GM12878 (cell line): ENCODE measurements around the gene NFASC. TPM values are rescaled to one million over a fixed set of nuclear protein-coding genes. Genes with fewer than 3 reads are reported as not detected.

Experiments used
- ATAC-seq: fragments of 200-7000 bp; cut with Tn5 transposase; 3 replicates; pipeline ENCODE4 v1.9.1; 2020; ENCODE audit warnings: mild to moderate bottlenecking, moderate library complexity
- BruUV-seq: library from RNA; stranded (reverse); fragments of 400-500 nt; replicated peaks from 2 replicates; lab custom pipeline; 2021; lab: Mats Ljungman, UMichigan
- CTCF ChIA-PET: fragments of 300-600 bp; sonication (Branson Sonifier 250); formaldehyde crosslinking; extraction: SDS; loops from one replicate; lab custom pipeline; 2021; ENCODE audit warnings: inconsistent platforms; lab: Yijun Ruan, JAX
- POLR2A ChIA-PET: fragments of 350-600 bp; formaldehyde crosslinking; extraction: SDS; loops from one replicate; lab custom pipeline; 2021; ENCODE audit warnings: inconsistent platforms; lab: Charles Lee
- RAD21 ChIA-PET: fragments of 300-600 bp; sonication (Branson Sonifier 250); formaldehyde crosslinking; loops from one replicate; lab custom pipeline; 2023; ENCODE audit warnings: antibody characterized with exemption; ENCODE audit not compliant: unreplicated experiment; lab: Charles Lee
- SMC1A ChIA-PET: fragments of 300-600 bp; sonication (Branson Sonifier 250); formaldehyde crosslinking; loops from one replicate; lab custom pipeline; 2023; ENCODE audit not compliant: unreplicated experiment, uncharacterized antibody; lab: Charles Lee
- DNase-seq: peaks from one replicate; pipeline ENCODE4 v3.0.0-alpha.2; 2011; ENCODE audit warnings: low read depth, low spot score
- FAIRE-seq: peaks from 3 replicates; lab custom pipeline; 2011; peaks lifted over from hg19 to GRCh38; lab: Jason Lieb, UNC
- H2AFZ ChIP-seq: 2 replicates; pipeline ENCODE4 v1.6.0; 2011; ENCODE audit warnings: low read depth, low read length, control low read depth; ENCODE audit not compliant: control insufficient read depth
- H3K27ac ChIP-seq: 2 replicates; pipeline ENCODE4 v1.5.1; 2011; ENCODE audit warnings: control low read depth; ENCODE audit not compliant: control insufficient read depth, insufficient read depth
- H3K27me3 ChIP-seq, 2 experiments: replicated peaks in 1 of 2; 2 replicates each; pipeline versions ENCODE4 v1.6.0 to v1.6.1; 2011; ENCODE audit warnings: low read length in 1 of 2; ENCODE audit not compliant: control insufficient read depth in 2 of 2, insufficient read depth in 2 of 2
- H3K36me3 ChIP-seq, 2 experiments: 2 replicates each; pipeline ENCODE4 v1.5.1; 2011; ENCODE audit warnings: low read length in 1 of 2; ENCODE audit not compliant: control insufficient read depth in 2 of 2, insufficient read depth in 2 of 2
- H3K4me1 ChIP-seq: 2 replicates; pipeline ENCODE4 v1.6.1; 2011; ENCODE audit warnings: mild to moderate bottlenecking, low read length, moderate library complexity, mixed read lengths; ENCODE audit not compliant: control insufficient read depth, insufficient read depth
- H3K4me2 ChIP-seq: 2 replicates; pipeline ENCODE4 v1.6.0; 2011; ENCODE audit warnings: control low read depth; ENCODE audit not compliant: control insufficient read depth, insufficient read depth
- H3K4me3 ChIP-seq: fragments of 200-600 bp; sonication (generic); 2 replicates; pipeline ENCODE4 v1.5.1; 2016
- H3K79me2 ChIP-seq: 2 replicates; pipeline ENCODE4 v1.6.0; 2011; ENCODE audit warnings: low read length; ENCODE audit not compliant: control insufficient read depth, insufficient read depth
- H3K9ac ChIP-seq: 2 replicates; pipeline ENCODE4 v1.8.0; 2011; ENCODE audit warnings: low read length, control low read depth, mixed read lengths; ENCODE audit not compliant: control insufficient read depth, insufficient read depth
- H3K9me3 ChIP-seq: replicated peaks from 3 replicates; pipeline ENCODE4 v1.5.1; 2011; ENCODE audit warnings: mild to moderate bottlenecking, low read length; ENCODE audit not compliant: control insufficient read depth, insufficient read depth
- H4K20me1 ChIP-seq: 2 replicates; pipeline ENCODE4 v1.6.0; 2011; ENCODE audit not compliant: control insufficient read depth, insufficient read depth
- CEBPB ChIP-seq, 2 experiments: fragments of 150-350 bp in 1 of 2; IDR thresholded peaks; 2 replicates each; pipeline ENCODE4 v1.6.1; 2012 to 2014; ENCODE audit warnings: low read depth in 2 of 2, low read length in 2 of 2, borderline replicate concordance in 1 of 2, inconsistent platforms in 1 of 2
- FOXM1 ChIP-seq: IDR thresholded peaks from 2 replicates; pipeline ENCODE4 v1.6.1; 2012; ENCODE audit warnings: low read depth, mild to moderate bottlenecking, inconsistent platforms, low read length, moderate library complexity
- GABPA ChIP-seq: IDR thresholded peaks from 2 replicates; pipeline ENCODE4 v1.6.1; 2014; ENCODE audit warnings: antibody characterized with exemption, low read depth, mild to moderate bottlenecking, inconsistent platforms
- LARP7 ChIP-seq: fragments of 450-650 bp; IDR thresholded peaks from 2 replicates; pipeline ENCODE4 v1.6.1; 2017; ENCODE audit warnings: mild to moderate bottlenecking
- MTA3 ChIP-seq: IDR thresholded peaks from 2 replicates; pipeline ENCODE4 v1.6.1; 2012; ENCODE audit warnings: low read length, inconsistent platforms, borderline replicate concordance
- MYB ChIP-seq: fragments of 150-350 bp; IDR thresholded peaks from 2 replicates; pipeline ENCODE4 v1.6.1; 2014; ENCODE audit warnings: mild to moderate bottlenecking, low read depth, low read length, borderline replicate concordance
- NRF1 ChIP-seq: conservative IDR thresholded peaks from 2 replicates; pipeline ENCODE4 v1.6.1; 2011; ENCODE audit warnings: mild to moderate bottlenecking, low read depth, low read length, improper control_type of control experiment
- POLR2AphosphoS5 ChIP-seq: IDR thresholded peaks from 2 replicates; pipeline ENCODE4 v1.6.1; 2011; ENCODE audit warnings: mild to moderate bottlenecking, low read length, inconsistent platforms
- RCOR1 ChIP-seq: conservative IDR thresholded peaks from 2 replicates; pipeline ENCODE4 v1.6.1; 2012; ENCODE audit warnings: low read depth, low read length, improper control_type of control experiment
- SIN3A ChIP-seq: IDR thresholded peaks from 2 replicates; pipeline ENCODE4 v1.6.1; 2012; ENCODE audit warnings: low read depth, low read length, improper control_type of control experiment
- SREBF1 ChIP-seq: IDR thresholded peaks from 2 replicates; pipeline ENCODE4 v1.6.1; 2012; ENCODE audit warnings: mild to moderate bottlenecking, low read length
- ZBTB11 ChIP-seq: fragments of 450-650 bp; formaldehyde crosslinking; IDR thresholded peaks from 2 replicates; pipeline ENCODE4 v1.5.0; 2022; ENCODE audit warnings: mild to moderate bottlenecking, missing genetic modification characterization
- ZNF24 ChIP-seq: fragments of 450-650 bp; IDR thresholded peaks from 2 replicates; pipeline ENCODE4 v1.6.1; 2017; ENCODE audit warnings: antibody characterized with exemption, mild to moderate bottlenecking
- WGBS: methylation state at CpG from one replicate; pipeline ENCODE4 v1.1.6; 2016; ENCODE audit warnings: low lambda C conversion rate; ENCODE audit not compliant: insufficient replicate concordance, insufficient coverage; ENCODE audit errors: missing lambda C conversion rate; 5-methylcytosine and 5-hydroxymethylcytosine counted together
- in situ Hi-C: fragments of 300-500 bp; cut with MboI; formaldehyde crosslinking; loops from 9 replicates; pipeline ENCODE4 v1.14.3; 2018; ENCODE audit warnings: mixed read lengths
- intact Hi-C: fragments of 100-400 bp; cut with micrococcal nuclease; formaldehyde crosslinking; loops from one replicate; pipeline ENCODE4 v1.14.2; 2022; ENCODE audit not compliant: unreplicated experiment
- polyA plus RNA-seq, 11 experiments: library from polyadenylated mRNA; depleted of rRNA in 4 of 11; unstranded in 6 of 11; stranded (reverse) in 5 of 11; fragments of >200 nt; fragmentation: Nextera tagmentation in 4 of 11; fragmentation: Illumina TruSeq in 1 of 11; extraction: Ambion mirVana in 4 of 11; extraction: Trizol in 1 of 11; gene quantifications; 1 replicate in 1 of 11; 2 replicates in 10 of 11; pipeline versions ENCODE4 v1.2.1 to v1.2.3, GENCODE V29; 2011 to 2016; ENCODE audit warnings: inconsistent platforms in 2 of 11, missing spikeins in 2 of 11, low read depth in 1 of 11
- total RNA-seq, 4 experiments: library from RNA; depleted of rRNA in 3 of 4; stranded (reverse); fragments of >200 nt in 3 of 4; fragmentation: Illumina TruSeq in 1 of 4; extraction: Trizol in 1 of 4; gene quantifications; 2 replicates each; pipeline versions ENCODE4 v1.2.1 to v1.2.3, GENCODE V29; 2013 to 2021
- TF ChIP-seq, protein P1 (sequence below): IDR thresholded peaks from 2 replicates; pipeline ENCODE4 v1.6.1; 2012; ENCODE audit warnings: low read depth, low read length, improper control_type of control experiment
- TF ChIP-seq, protein P2 (sequence below): fragments of 150-350 bp; IDR thresholded peaks from 2 replicates; pipeline ENCODE4 v1.6.1; 2014; ENCODE audit warnings: mild to moderate bottlenecking, low read depth, low read length
- TF ChIP-seq, protein P3 (sequence below): fragments of 450-650 bp; conservative IDR thresholded peaks from 2 replicates; pipeline ENCODE4 v1.6.1; 2017; ENCODE audit warnings: mild to moderate bottlenecking, moderate library complexity

Gene NFASC
- total and polyA plus RNA-seq, 10 of the 15 experiments (the other 5 are each of a cell fraction or from before 2014, with no cell fraction given): 0.04 to 0.31 (median 0.12) TPM; not detected in 4

- ChIA-PET SMC1A (no interaction called here), POLR2A (no interaction called here), RAD21 (no interaction called here), CTCF (no interaction called here)
- BruUV-seq: no TSS peak
- Histone ChIP-seq H3K36me3 (no peaks in the 10 kb centered on the region), H2AFZ (no peak overlapping the region), H3K4me1 (no peaks in the 10 kb centered on the region), H3K27ac (no peak overlapping the region), H3K79me2 (no peaks in the 10 kb centered on the region), H3K9ac (no peak overlapping the region), H3K4me2 (no peak overlapping the region), H3K9me3 (no peaks in the 10 kb centered on the region), H3K27me3 (peaks cover 0 to 2% of the 10 kb centered on the region in 2 experiments; a peak in 3 of 4 replicates), H3K4me3 (no peak overlapping the region), H4K20me1 (no peaks in the 10 kb centered on the region)
- no peak for DNase-seq
- no peak for FAIRE-seq
- no peak for ATAC-seq
- WGBS: 0% methylated on average over 3 of the region's 3 CpGs
- in situ Hi-C loops: no loop called here
- intact Hi-C loops: no loop called here
- no peak for TF ChIP-seq SIN3A
- TF ChIP-seq ZNF24: no peak
- no peak for TF ChIP-seq GABPA
- TF ChIP-seq MYB: no peak
- no peak for TF ChIP-seq FOXM1
- TF ChIP-seq, protein P1, sequence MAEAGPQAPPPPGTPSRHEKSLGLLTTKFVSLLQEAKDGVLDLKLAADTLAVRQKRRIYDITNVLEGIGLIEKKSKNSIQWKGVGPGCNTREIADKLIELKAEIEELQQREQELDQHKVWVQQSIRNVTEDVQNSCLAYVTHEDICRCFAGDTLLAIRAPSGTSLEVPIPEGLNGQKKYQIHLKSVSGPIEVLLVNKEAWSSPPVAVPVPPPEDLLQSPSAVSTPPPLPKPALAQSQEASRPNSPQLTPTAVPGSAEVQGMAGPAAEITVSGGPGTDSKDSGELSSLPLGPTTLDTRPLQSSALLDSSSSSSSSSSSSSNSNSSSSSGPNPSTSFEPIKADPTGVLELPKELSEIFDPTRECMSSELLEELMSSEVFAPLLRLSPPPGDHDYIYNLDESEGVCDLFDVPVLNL: no peak
- no peak for TF ChIP-seq ZBTB11 (CRISPR knock-in tag)
- TF ChIP-seq, protein P2, sequence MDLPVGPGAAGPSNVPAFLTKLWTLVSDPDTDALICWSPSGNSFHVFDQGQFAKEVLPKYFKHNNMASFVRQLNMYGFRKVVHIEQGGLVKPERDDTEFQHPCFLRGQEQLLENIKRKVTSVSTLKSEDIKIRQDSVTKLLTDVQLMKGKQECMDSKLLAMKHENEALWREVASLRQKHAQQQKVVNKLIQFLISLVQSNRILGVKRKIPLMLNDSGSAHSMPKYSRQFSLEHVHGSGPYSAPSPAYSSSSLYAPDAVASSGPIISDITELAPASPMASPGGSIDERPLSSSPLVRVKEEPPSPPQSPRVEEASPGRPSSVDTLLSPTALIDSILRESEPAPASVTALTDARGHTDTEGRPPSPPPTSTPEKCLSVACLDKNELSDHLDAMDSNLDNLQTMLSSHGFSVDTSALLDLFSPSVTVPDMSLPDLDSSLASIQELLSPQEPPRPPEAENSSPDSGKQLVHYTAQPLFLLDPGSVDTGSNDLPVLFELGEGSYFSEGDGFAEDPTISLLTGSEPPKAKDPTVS: no peak
- no peak for TF ChIP-seq NRF1
- TF ChIP-seq CEBPB (IDR thresholded peaks at IDR 0.05; ENCODE audit: borderline replicate concordance in 1 of 2, low read depth in 2 of 2, low read length in 2 of 2): no peak
- no peak for TF ChIP-seq MTA3
- TF ChIP-seq, protein P3, sequence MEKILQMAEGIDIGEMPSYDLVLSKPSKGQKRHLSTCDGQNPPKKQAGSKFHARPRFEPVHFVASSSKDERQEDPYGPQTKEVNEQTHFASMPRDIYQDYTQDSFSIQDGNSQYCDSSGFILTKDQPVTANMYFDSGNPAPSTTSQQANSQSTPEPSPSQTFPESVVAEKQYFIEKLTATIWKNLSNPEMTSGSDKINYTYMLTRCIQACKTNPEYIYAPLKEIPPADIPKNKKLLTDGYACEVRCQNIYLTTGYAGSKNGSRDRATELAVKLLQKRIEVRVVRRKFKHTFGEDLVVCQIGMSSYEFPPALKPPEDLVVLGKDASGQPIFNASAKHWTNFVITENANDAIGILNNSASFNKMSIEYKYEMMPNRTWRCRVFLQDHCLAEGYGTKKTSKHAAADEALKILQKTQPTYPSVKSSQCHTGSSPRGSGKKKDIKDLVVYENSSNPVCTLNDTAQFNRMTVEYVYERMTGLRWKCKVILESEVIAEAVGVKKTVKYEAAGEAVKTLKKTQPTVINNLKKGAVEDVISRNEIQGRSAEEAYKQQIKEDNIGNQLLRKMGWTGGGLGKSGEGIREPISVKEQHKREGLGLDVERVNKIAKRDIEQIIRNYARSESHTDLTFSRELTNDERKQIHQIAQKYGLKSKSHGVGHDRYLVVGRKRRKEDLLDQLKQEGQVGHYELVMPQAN: no peak
- TF ChIP-seq RCOR1: no peak
- TF ChIP-seq SREBF1: no peak
- TF ChIP-seq LARP7: no peak
- TF ChIP-seq POLR2AphosphoS5: no peak
These were observed 8.7 kb downstream of the NFASC start for GRCh38 chr1:204879351-204879750.
